Fibroblast of lung (primary cell): Measurements from ENCODE around the gene POU4F1. TPM values are rescaled to one million over a fixed set of nuclear protein-coding genes. Genes with fewer than 3 reads are reported as not detected.

Experiments used
- DNase-seq, 2 donors: peaks; one replicate each; pipeline versions ENCODE4 v3.0.0 to v3.0.0-alpha.2; 2010; ENCODE audit warnings: low read depth in 2 of 2
- H2AFZ ChIP-seq: 2 replicates; pipeline ENCODE4 v1.5.1; 2012; ENCODE audit warnings: low read length, control low read depth, inconsistent platforms
- H3K27ac ChIP-seq: 2 replicates; pipeline ENCODE4 v1.5.1; 2011; ENCODE audit warnings: low read length, control low read depth; ENCODE audit not compliant: insufficient read depth
- H3K27me3 ChIP-seq: 2 replicates; pipeline ENCODE4 v1.5.1; 2011; ENCODE audit warnings: mild to moderate bottlenecking, low read length; ENCODE audit not compliant: control insufficient read depth, insufficient read depth
- H3K36me3 ChIP-seq: 2 replicates; pipeline ENCODE4 v1.5.1; 2011; ENCODE audit warnings: low read length; ENCODE audit not compliant: control insufficient read depth, insufficient read depth
- H3K4me1 ChIP-seq: 2 replicates; pipeline ENCODE4 v1.5.1; 2011; ENCODE audit warnings: low read length; ENCODE audit not compliant: control insufficient read depth, insufficient read depth; ENCODE audit errors: extremely low read depth
- H3K4me2 ChIP-seq: 2 replicates; pipeline ENCODE4 v1.5.1; 2011; ENCODE audit warnings: low read length, control low read depth; ENCODE audit not compliant: insufficient read depth; ENCODE audit errors: extremely low read depth
- H3K4me3 ChIP-seq, 4 experiments: fragments of 200-600 bp in 1 of 4; sonication (generic) in 1 of 4; replicated peaks in 1 of 4; 2 replicates each; pipeline ENCODE4 v1.5.1; 2011 to 2016; ENCODE audit warnings: low read length in 4 of 4, low read depth in 3 of 4, mild to moderate bottlenecking in 3 of 4, control low read depth in 2 of 4, inconsistent platforms in 1 of 4, mixed read lengths in 1 of 4; ENCODE audit not compliant: insufficient read depth in 1 of 4; ENCODE audit errors: control extremely low read depth in 1 of 4
- H3K79me2 ChIP-seq: 2 replicates; pipeline ENCODE4 v1.5.1; 2012; ENCODE audit warnings: mild to moderate bottlenecking, low read length, inconsistent platforms; ENCODE audit not compliant: control insufficient read depth, insufficient read depth
- H3K9ac ChIP-seq: 2 replicates; pipeline ENCODE4 v1.5.1; 2011; ENCODE audit warnings: mild to moderate bottlenecking, low read length, control low read depth; ENCODE audit not compliant: insufficient read depth
- H3K9me3 ChIP-seq: 2 replicates; pipeline ENCODE4 v1.5.1; 2012; ENCODE audit warnings: low read depth, low read length; ENCODE audit not compliant: control insufficient read depth, insufficient read depth
- H4K20me1 ChIP-seq: 2 replicates; pipeline ENCODE4 v1.5.1; 2011; ENCODE audit warnings: low read length; ENCODE audit not compliant: control insufficient read depth, insufficient read depth; ENCODE audit errors: extremely low read depth
- CTCF ChIP-seq, 2 donors: IDR thresholded peaks in 1 of 2; conservative IDR thresholded peaks in 1 of 2; 1 replicate in 1 of 2; 2 replicates in 1 of 2; pipeline ENCODE4 v1.5.1; 2011 to 2012; ENCODE audit warnings: low read length in 2 of 2, control low read depth in 1 of 2, inconsistent platforms in 1 of 2, low read depth in 1 of 2, mild to moderate bottlenecking in 1 of 2
- EZH2 ChIP-seq: IDR thresholded peaks from 2 replicates; pipeline ENCODE4 v1.5.1; 2012; ENCODE audit warnings: low read length, control low read depth, mild to moderate bottlenecking; ENCODE audit errors: missing control alignments
- polyA minus RNA-seq: library from RNA; depleted of rRNA, polyadenylated mRNA; stranded (reverse); fragments of >200 nt; gene quantifications from 2 replicates; pipeline ENCODE4 v1.2.3, GENCODE V29; 2011; ENCODE audit warnings: low replicate concordance
- polyA plus RNA-seq, 2 donors: library from polyadenylated mRNA; depleted of rRNA in 1 of 2; stranded (reverse) in 1 of 2; unstranded in 1 of 2; fragments of >200 nt; gene quantifications; 2 replicates each; pipeline ENCODE4 v1.2.1, GENCODE V29; 2011 to 2012; ENCODE audit warnings: missing spikeins in 1 of 2
- total RNA-seq: library from RNA; depleted of rRNA; stranded (reverse); fragments of >200 nt; gene quantifications from 2 replicates; pipeline ENCODE4 v1.2.1, GENCODE V29; 2014

POU4F1 gene
- total RNA-seq (not detected in 2 replicates), polyA plus RNA-seq (not detected in 2 replicates), polyA minus RNA-seq (not detected in 2 replicates)
- polyA plus RNA-seq (2012), result not detected in 2 replicates

GRCh38 chr13:78603240-78603957 lies at the start of gene POU4F1:
POU4F1 (minus strand) TSS chr13:78603552; CDS start chr13:78603326, 226 bp downstream.
- TF ChIP-seq CTCF (conservative IDR thresholded peaks at IDR 0.05 in 1 of 2, IDR thresholded peaks at IDR 0.05 in 1 of 2; ENCODE audit: low read depth in 1 of 2, low read length in 2 of 2) (no peak), EZH2 (peak; percentile 80)
- no peaks in the 10 kb centered on the region for H3K79me2 ChIP-seq
- peaks cover 2% of the 10 kb centered on the region for H4K20me1 ChIP-seq
- H3K4me3 ChIP-seq, result peak within 1 kb of the TSS in 1 of 4 experiments; percentile 7
- H3K9ac ChIP-seq, result no peak within 1 kb of the TSS
- peaks cover 3% of the 10 kb centered on the region for H3K4me1 ChIP-seq
- H3K4me2 ChIP-seq, result peak within 1 kb of the TSS; percentile 35
- no peaks in the 10 kb centered on the region for H3K9me3 ChIP-seq
- H3K27ac ChIP-seq, result no peak within 1 kb of the TSS
- peaks cover 91% of the 10 kb centered on the region for H3K27me3 ChIP-seq
- DNase-seq, result peak; percentile 11 to 26
- no peaks in the 10 kb centered on the region for H3K36me3 ChIP-seq
- no peak within 1 kb of the TSS for H2AFZ ChIP-seq

- Histone ChIP-seq H3K36me3 (no peaks in the 10 kb centered on the region), H3K4me2 (no peak overlapping the region), H3K9me3 (no peaks in the 10 kb centered on the region), H3K79me2 (peaks cover 73% of the 10 kb centered on the region), H3K27ac (no peak overlapping the region), H3K9ac (no peak overlapping the region), H3K4me1 (no peaks in the 10 kb centered on the region), H2AFZ (no peak overlapping the region), H4K20me1 (no peaks in the 10 kb centered on the region), H3K27me3 (no peaks in the 10 kb centered on the region), H3K4me3 (no peak overlapping the region)
- DNase-seq, result no peak
- no peak for TF ChIP-seq EZH2
Measured at GRCh38 chr13:78652651-78653050, 49.3 kb upstream of the POU4F1 start.

- Histone ChIP-seq H2AFZ (no peak overlapping the region), H3K27ac (no peak overlapping the region), H3K36me3 (no peaks in the 10 kb centered on the region), H3K4me1 (no peaks in the 10 kb centered on the region), H3K27me3 (no peaks in the 10 kb centered on the region), H3K4me2 (no peak overlapping the region), H3K9me3 (no peaks in the 10 kb centered on the region), H3K9ac (no peak overlapping the region), H4K20me1 (no peaks in the 10 kb centered on the region), H3K79me2 (peaks cover 67% of the 10 kb centered on the region), H3K4me3 (no peak overlapping the region)
- TF ChIP-seq CTCF (conservative IDR thresholded peaks at IDR 0.05 in 1 of 2, IDR thresholded peaks at IDR 0.05 in 1 of 2; ENCODE audit: low read depth in 1 of 2, low read length in 2 of 2) (no peak), EZH2 (no peak)
- no peak for DNase-seq
Measured at GRCh38 chr13:78650717-78651083, 47.3 kb upstream of the POU4F1 start.
